SU-DHL-6 (cell line): ENCODE measurements around the gene SERPINA12.

Source experiments
- H2AFZ ChIP-seq: fragments of 200-600 bp; sonication (generic); 2 replicates; pipeline ENCODE4 v1.6.1; 2014; ENCODE audit warnings: low read depth, mild to moderate bottlenecking, moderate library complexity, mixed read lengths, antibody characterized with exemption, low read length; ENCODE audit not compliant: severe bottlenecking
- H3F3A ChIP-seq: fragments of 200-600 bp; shearing (Covaris generic); 2 replicates; pipeline ENCODE4 v1.6.0; 2016; ENCODE audit warnings: antibody characterized with exemption, mild to moderate bottlenecking; ENCODE audit not compliant: insufficient read depth
- H3K27ac ChIP-seq: fragments of 200-600 bp; sonication (generic); 2 replicates; pipeline ENCODE4 v1.5.1; 2016; ENCODE audit warnings: low read depth, mild to moderate bottlenecking, low read length, moderate library complexity, mixed read lengths
- H3K27me3 ChIP-seq: fragments of 200-600 bp; sonication (generic), shearing (Covaris generic); 2 replicates; pipeline ENCODE4 v1.6.0; 2014; ENCODE audit warnings: mild to moderate bottlenecking, low read length
- H3K36me3 ChIP-seq: fragments of 200-600 bp; sonication (generic); 2 replicates; pipeline ENCODE4 v1.6.1; 2014; ENCODE audit warnings: mild to moderate bottlenecking, low read length, mixed read lengths
- H3K4me2 ChIP-seq: fragments of 300-600, 200-600 bp; shearing (Covaris generic), sonication (generic); 2 replicates; pipeline ENCODE4 v1.6.0; 2014; ENCODE audit warnings: low read length, low read depth, mild to moderate bottlenecking; ENCODE audit not compliant: poor library complexity, severe bottlenecking
- H3K4me3 ChIP-seq: fragments of 200-600 bp; sonication (generic); 2 replicates; pipeline ENCODE4 v1.5.1; 2014; ENCODE audit warnings: antibody characterized with exemption, low read length, mild to moderate bottlenecking, mixed read lengths; ENCODE audit not compliant: insufficient read depth, poor library complexity, severe bottlenecking
- H3K79me2 ChIP-seq: fragments of 200-600 bp; sonication (generic); 2 replicates; pipeline ENCODE4 v1.6.1; 2014; ENCODE audit warnings: mild to moderate bottlenecking, low read length, moderate library complexity; ENCODE audit not compliant: insufficient read depth
- H3K9ac ChIP-seq: fragments of 200-600 bp; sonication (generic); 2 replicates; pipeline ENCODE4 v1.7.0; 2014; ENCODE audit warnings: mild to moderate bottlenecking, low read length
- H3K9me2 ChIP-seq: fragments of 200-600 bp; sonication (generic); replicated peaks from 2 replicates; pipeline ENCODE4 v1.6.1; 2014; ENCODE audit warnings: low read length; ENCODE audit not compliant: insufficient read depth
- H3K9me3 ChIP-seq: fragments of 200-600 bp; sonication (generic); 2 replicates; pipeline ENCODE4 v1.6.1; 2014; ENCODE audit warnings: low read length, mixed read lengths; ENCODE audit not compliant: insufficient read depth
- H4K20me1 ChIP-seq: fragments of 200-600 bp; sonication (generic); 2 replicates; pipeline ENCODE4 v1.6.1; 2014; ENCODE audit warnings: low read depth, mild to moderate bottlenecking, antibody characterized with exemption, low read length, moderate library complexity, mixed read lengths
- CTCF ChIP-seq: fragments of 200-600 bp; sonication (generic); IDR thresholded peaks from one replicate; pipeline ENCODE4 v1.5.1; 2017; ENCODE audit warnings: antibody characterized with exemption, mild to moderate bottlenecking, low read length, moderate library complexity; ENCODE audit not compliant: insufficient read depth, poor library complexity, severe bottlenecking
- EZH2phosphoT487 ChIP-seq: fragments of 200-600 bp; sonication (generic), shearing (Covaris generic); conservative IDR thresholded peaks from 2 replicates; pipeline ENCODE4 v1.6.1; 2018; ENCODE audit warnings: mild to moderate bottlenecking, antibody characterized with exemption, low read length, moderate library complexity, mixed read lengths

Gene SERPINA12

GRCh38 chr14:94458096-94458495 lies 51.2 kb downstream of the SERPINA12 start:
- no peak for TF ChIP-seq EZH2phosphoT487
- no peak for TF ChIP-seq CTCF
- Histone ChIP-seq H4K20me1 (no peaks in the 10 kb centered on the region), H2AFZ (no peak overlapping the region), H3K9ac (no peak overlapping the region), H3K79me2 (no peaks in the 10 kb centered on the region), H3K9me2 (no peaks in the 10 kb centered on the region), H3F3A (0 out of 2 replicates have a peak, but pooled peaks cover 3% of the 10 kb centered on the region), H3K27ac (no peak overlapping the region), H3K4me3 (no peak overlapping the region), H3K36me3 (peaks cover 7% of the 10 kb centered on the region; the same call in 1 of the 2 replicates), H3K9me3 (no peaks in the 10 kb centered on the region), H3K27me3 (no peaks in the 10 kb centered on the region), H3K4me2 (no peak overlapping the region)

GRCh38 chr14:94455928-94456327 lies 53.3 kb downstream of the SERPINA12 start:
- TF ChIP-seq CTCF, result no peak
- TF ChIP-seq EZH2phosphoT487, result no peak
- H4K20me1 ChIP-seq, result no peaks in the 10 kb centered on the region
- H3K9ac ChIP-seq, result no peak overlapping the region
- no peak overlapping the region for H3K4me3 ChIP-seq
- no peak overlapping the region for H3K4me2 ChIP-seq
- H3F3A ChIP-seq, result no peaks in the 10 kb centered on the region
- H3K79me2 ChIP-seq, result no peaks in the 10 kb centered on the region
- no peaks in the 10 kb centered on the region for H3K27me3 ChIP-seq
- no peaks in the 10 kb centered on the region for H3K9me2 ChIP-seq
- no peaks in the 10 kb centered on the region for H3K9me3 ChIP-seq
- H3K36me3 ChIP-seq, result no peaks in the 10 kb centered on the region
- no peak overlapping the region for H2AFZ ChIP-seq
- H3K27ac ChIP-seq, result no peak overlapping the region

- H4K20me1 ChIP-seq, result no peaks in the 10 kb centered on the region
- H3K9me3 ChIP-seq, result no peaks in the 10 kb centered on the region
- H3K4me3 ChIP-seq, result no peak overlapping the region
- H3F3A ChIP-seq, result no peaks in the 10 kb centered on the region
- TF ChIP-seq CTCF (no peak), EZH2phosphoT487 (no peak)
- no peak overlapping the region for H3K9ac ChIP-seq
- H2AFZ ChIP-seq, result no peak overlapping the region
- no peaks in the 10 kb centered on the region for H3K9me2 ChIP-seq
- no peaks in the 10 kb centered on the region for H3K79me2 ChIP-seq
- peak overlapping the region; percentile 21 for H3K4me2 ChIP-seq
- H3K27me3 ChIP-seq, result no peaks in the 10 kb centered on the region
- no peak overlapping the region for H3K27ac ChIP-seq
- H3K36me3 ChIP-seq, result no peaks in the 10 kb centered on the region
Observed at GRCh38 chr14:94451826-94452225, 57.4 kb downstream of the SERPINA12 start.
